Astrocyte (in vitro differentiated cells and primary cell): Measurements from ENCODE around the gene SRI.

Experiments used
- EZH2 ChIP-seq: IDR thresholded peaks from 2 replicates; pipeline ENCODE4 v1.6.1; 2012; ENCODE audit warnings: mild to moderate bottlenecking, low read length, inconsistent platforms; ENCODE audit not compliant: insufficient read depth
- TF ChIP-seq, protein P1 (sequence below): IDR thresholded peaks from 2 replicates; pipeline ENCODE4 v1.5.1; 2011; ENCODE audit warnings: low read depth, mild to moderate bottlenecking, inconsistent platforms, low read length, moderate library complexity; ENCODE audit not compliant: insufficient read depth

DNA sequence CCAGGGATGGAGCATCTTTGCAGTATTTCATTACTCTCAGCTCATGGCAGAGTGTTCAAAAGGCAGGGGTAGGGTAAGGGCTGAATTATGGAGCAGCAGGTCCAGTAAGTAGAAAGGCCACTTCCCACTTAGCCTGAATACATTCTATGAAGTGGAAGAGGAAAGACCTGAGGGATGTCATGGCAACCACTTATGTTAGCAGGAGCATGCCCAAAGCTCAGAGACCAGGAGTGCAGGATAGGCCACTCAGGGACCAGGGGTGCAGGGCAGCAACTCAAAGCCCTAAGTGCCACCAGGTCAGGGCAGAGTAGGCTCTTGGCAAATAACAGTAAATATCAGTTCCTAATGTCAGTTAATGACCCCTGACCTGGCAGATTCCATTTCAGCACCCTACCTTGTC is 3.6 kb downstream of the SRI start:
- no peak for TF ChIP-seq EZH2
- TF ChIP-seq, protein P1, sequence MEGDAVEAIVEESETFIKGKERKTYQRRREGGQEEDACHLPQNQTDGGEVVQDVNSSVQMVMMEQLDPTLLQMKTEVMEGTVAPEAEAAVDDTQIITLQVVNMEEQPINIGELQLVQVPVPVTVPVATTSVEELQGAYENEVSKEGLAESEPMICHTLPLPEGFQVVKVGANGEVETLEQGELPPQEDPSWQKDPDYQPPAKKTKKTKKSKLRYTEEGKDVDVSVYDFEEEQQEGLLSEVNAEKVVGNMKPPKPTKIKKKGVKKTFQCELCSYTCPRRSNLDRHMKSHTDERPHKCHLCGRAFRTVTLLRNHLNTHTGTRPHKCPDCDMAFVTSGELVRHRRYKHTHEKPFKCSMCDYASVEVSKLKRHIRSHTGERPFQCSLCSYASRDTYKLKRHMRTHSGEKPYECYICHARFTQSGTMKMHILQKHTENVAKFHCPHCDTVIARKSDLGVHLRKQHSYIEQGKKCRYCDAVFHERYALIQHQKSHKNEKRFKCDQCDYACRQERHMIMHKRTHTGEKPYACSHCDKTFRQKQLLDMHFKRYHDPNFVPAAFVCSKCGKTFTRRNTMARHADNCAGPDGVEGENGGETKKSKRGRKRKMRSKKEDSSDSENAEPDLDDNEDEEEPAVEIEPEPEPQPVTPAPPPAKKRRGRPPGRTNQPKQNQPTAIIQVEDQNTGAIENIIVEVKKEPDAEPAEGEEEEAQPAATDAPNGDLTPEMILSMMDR = no peak
